ENCODE data around the gene CFAP141.

CFAP141 gene

GRCh38 chr1:154206196-154206595 is at the start of gene CFAP141:
Gene CFAP141 (minus strand): TSS chr1:154206333. CDS start chr1:154206307, 26 bp downstream.
- TF ChIP-seq CTCF (IDR thresholded peaks at IDR 0.05; ENCODE audit: insufficient read depth, low read depth, low read length, missing control alignments) = no peak
- H3K4me3 ChIP-seq (ENCODE audit: low read depth, low read length) = no peak within 1 kb of the TSS
- DNase-seq (ENCODE audit: low read depth) = no peak

- DNase-seq (ENCODE audit: low read depth) = no peak
- TF ChIP-seq CTCF (IDR thresholded peaks at IDR 0.05; ENCODE audit: insufficient read depth, low read depth, low read length, missing control alignments) = no peak
- no peak overlapping the region for H3K4me3 ChIP-seq (ENCODE audit: low read depth, low read length)
Measured at GRCh38 chr1:154253671-154254070, 47.5 kb upstream of the CFAP141 start.

- no peak overlapping the region for H3K4me3 ChIP-seq (ENCODE audit: low read depth, low read length)
- no peak for DNase-seq (ENCODE audit: low read depth)
- no peak for TF ChIP-seq CTCF (IDR thresholded peaks at IDR 0.05; ENCODE audit: insufficient read depth, low read depth, low read length, missing control alignments)
Measured at GRCh38 chr1:154241703-154242351, 35.7 kb upstream of the CFAP141 start.

- DNase-seq (ENCODE audit: low read depth) = no peak
- H3K4me3 ChIP-seq (ENCODE audit: low read depth, low read length) = no peak overlapping the region
- TF ChIP-seq CTCF (IDR thresholded peaks at IDR 0.05; ENCODE audit: insufficient read depth, low read depth, low read length, missing control alignments) = no peak
Measured at GRCh38 chr1:154240294-154240833, 34.2 kb upstream of the CFAP141 start.

GRCh38 chr1:154239491-154239890 is 33.4 kb upstream of the CFAP141 start:
- no peak for TF ChIP-seq CTCF (IDR thresholded peaks at IDR 0.05; ENCODE audit: insufficient read depth, low read depth, low read length, missing control alignments)
- no peak overlapping the region for H3K4me3 ChIP-seq (ENCODE audit: low read depth, low read length)
- no peak for DNase-seq (ENCODE audit: low read depth)

- no peak for DNase-seq (ENCODE audit: low read depth)
- H3K4me3 ChIP-seq (ENCODE audit: low read depth, low read length) = no peak overlapping the region
- no peak for TF ChIP-seq CTCF (IDR thresholded peaks at IDR 0.05; ENCODE audit: insufficient read depth, low read depth, low read length, missing control alignments)
Measured at GRCh38 chr1:154237880-154238506, 31.9 kb upstream of the CFAP141 start.

Measured in GM12865 (cell line).